T-cell (primary cell): ENCODE data around the gene SCARB1. TPM values are rescaled to one million over a fixed set of nuclear protein-coding genes. Genes with fewer than 3 reads are reported as not detected.

Source experiments
- ATAC-seq, 4 experiments: fragments of 200-7000 bp in 3 of 4; fragments of 150-1000 bp in 1 of 4; cut with Tn5 transposase; replicated peaks in 1 of 4; 1 replicate in 3 of 4; 2 replicates in 1 of 4; pipeline ENCODE4 v1.10.0; 2021; ENCODE audit warnings: moderate library complexity in 3 of 4, mild to moderate bottlenecking in 2 of 4, moderate number of reproducible peaks in 1 of 4
- CTCF ChIA-PET, 2 donors: fragments of 300-600 bp; sonication (Branson Sonifier 250); formaldehyde crosslinking; loops; one replicate each; lab custom pipeline; 2022; ENCODE audit warnings: antibody characterized with exemption in 2 of 2; lab: Charles Lee
- POLR2A ChIA-PET, 2 donors: fragments of 300-600 bp; sonication (Branson Sonifier 250); formaldehyde crosslinking; loops; one replicate each; lab custom pipeline; 2022; ENCODE audit warnings: antibody characterized with exemption in 2 of 2; lab: Charles Lee
- DNase-seq, 35 experiments: peaks; one replicate each; pipeline versions ENCODE4 v3.0.0 to v3.0.0-alpha.2; 2013 to 2023
- H3K27ac ChIP-seq: one replicate; pipeline ENCODE4 v1.5.1; 2013; ENCODE audit warnings: low read length
- H3K27me3 ChIP-seq, 2 experiments: replicated peaks in 1 of 2; 1 replicate in 1 of 2; 2 replicates in 1 of 2; pipeline versions ENCODE4 v1.6.1 to v1.7.0; 2013; ENCODE audit warnings: low read length in 1 of 2, mixed read lengths in 1 of 2; ENCODE audit not compliant: control insufficient read depth in 2 of 2, insufficient read depth in 2 of 2; ENCODE audit errors: extremely low read depth in 1 of 2
- H3K36me3 ChIP-seq, 2 donors: 1 replicate in 1 of 2; 2 replicates in 1 of 2; pipeline versions ENCODE4 v1.6.1 to v1.7.0; 2013; ENCODE audit warnings: low read length in 1 of 2; ENCODE audit not compliant: control insufficient read depth in 2 of 2, insufficient read depth in 1 of 2; ENCODE audit errors: extremely low read depth in 1 of 2
- H3K4me1 ChIP-seq, 2 experiments: 1 replicate in 1 of 2; 2 replicates in 1 of 2; pipeline versions ENCODE4 v1.6.1 to v1.7.0; 2013; ENCODE audit warnings: low read length in 2 of 2, mixed read lengths in 1 of 2; ENCODE audit not compliant: insufficient read depth in 2 of 2, control insufficient read depth in 1 of 2; ENCODE audit errors: extremely low read depth in 1 of 2
- H3K4me3 ChIP-seq, 2 donors: 1 replicate in 1 of 2; 2 replicates in 1 of 2; pipeline versions ENCODE4 v1.5.1 to v1.7.0; 2013; ENCODE audit warnings: mild to moderate bottlenecking in 2 of 2, low read length in 1 of 2, moderate library complexity in 1 of 2; ENCODE audit not compliant: control insufficient read depth in 1 of 2; ENCODE audit errors: extremely low read depth in 1 of 2
- H3K9me3 ChIP-seq: 2 replicates; pipeline ENCODE4 v1.7.0; 2013
- H3K27ac Mint-ChIP-seq, 2 donors: one replicate each; pipeline ENCODE4 v1.8.0; 2020 to 2021; ENCODE audit warnings: mild to moderate bottlenecking in 2 of 2, mixed read lengths in 2 of 2
- H3K27me3 Mint-ChIP-seq, 2 donors: one replicate each; pipeline ENCODE4 v1.8.0; 2021 to 2022; ENCODE audit warnings: mixed read lengths in 2 of 2
- H3K36me3 Mint-ChIP-seq: one replicate; pipeline ENCODE4 v1.8.0; 2021; ENCODE audit warnings: mixed read lengths
- H3K4me1 Mint-ChIP-seq, 3 donors: one replicate each; pipeline ENCODE4 v1.8.0; 2020 to 2022; ENCODE audit warnings: mixed read lengths in 3 of 3, mild to moderate bottlenecking in 1 of 3
- H3K4me3 Mint-ChIP-seq, 3 donors: one replicate each; pipeline ENCODE4 v1.8.0; 2020 to 2022; ENCODE audit warnings: mild to moderate bottlenecking in 3 of 3, mixed read lengths in 3 of 3, moderate library complexity in 3 of 3
- H3K9me3 Mint-ChIP-seq, 3 donors: one replicate each; pipeline ENCODE4 v1.8.0; 2020 to 2022; ENCODE audit warnings: mixed read lengths in 3 of 3
- WGBS: methylation state at CpG from one replicate; pipeline ENCODE4 v1.1.5; 2013; ENCODE audit warnings: missing lambda C conversion rate; ENCODE audit not compliant: insufficient coverage; 5-methylcytosine and 5-hydroxymethylcytosine counted together
- total RNA-seq, 35 experiments: library from RNA in 6 of 35; stranded (reverse) in 6 of 35; fragments of 120-200 nt in 1 of 35; gene quantifications; one replicate each; pipeline versions ENCODE4 v1.2.1 to v1.2.4 and lab custom pipeline; 2013 to 2026

The SCARB1 gene
- total RNA-seq, 5 donors from 2014 or later (not counting 1 experiment from before 2014, with no cell fraction given): 3.1 to 5.6 (median 4.5) TPM

DNA sequence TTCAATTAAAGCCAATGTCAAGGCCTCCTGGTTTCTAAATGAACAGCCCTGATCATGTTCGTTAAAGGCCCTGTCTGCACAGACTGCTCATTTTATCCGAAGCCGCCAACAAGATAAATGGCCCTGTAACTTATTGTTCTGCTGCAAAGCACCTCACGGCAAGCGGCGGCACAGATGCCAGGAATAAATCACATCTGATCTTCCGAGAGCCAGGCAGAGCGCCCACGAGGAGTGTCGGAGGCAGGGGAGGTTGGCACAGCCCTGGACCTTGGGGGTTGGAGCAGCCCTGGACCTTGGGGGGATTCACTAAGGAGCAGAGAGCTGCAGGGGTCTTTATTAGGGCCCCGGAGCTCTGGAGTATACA is 110.5 kb downstream of the SCARB1 start:
- DNase-seq (no peak), ATAC-seq (no peak)
- peaks cover 0 to 3% of the 10 kb centered on the region in 2 donors for H3K36me3 ChIP-seq
- Mint-ChIP-seq H3K4me1 (peaks cover 8 to 14% (median 12%) of the 10 kb centered on the region in 3 donors), H3K36me3 (no peaks in the 10 kb centered on the region), H3K9me3 (no peaks in the 10 kb centered on the region), H3K27me3 (peaks cover 4 to 21% of the 10 kb centered on the region in 2 donors), H3K4me3 (no peak overlapping the region), H3K27ac (no peak overlapping the region)
- H3K4me1 ChIP-seq: peaks cover 8 to 24% of the 10 kb centered on the region in 2 experiments
- peaks cover 0 to 32% of the 10 kb centered on the region in 2 experiments for H3K27me3 ChIP-seq
- WGBS: 85% methylated on average over 10 of the region's 11 CpGs
- no peak overlapping the region for H3K27ac ChIP-seq
- H3K4me3 ChIP-seq: no peak overlapping the region
- no peaks in the 10 kb centered on the region for H3K9me3 ChIP-seq
- ChIA-PET CTCF (no interaction called here), POLR2A (no interaction called here)

DNA sequence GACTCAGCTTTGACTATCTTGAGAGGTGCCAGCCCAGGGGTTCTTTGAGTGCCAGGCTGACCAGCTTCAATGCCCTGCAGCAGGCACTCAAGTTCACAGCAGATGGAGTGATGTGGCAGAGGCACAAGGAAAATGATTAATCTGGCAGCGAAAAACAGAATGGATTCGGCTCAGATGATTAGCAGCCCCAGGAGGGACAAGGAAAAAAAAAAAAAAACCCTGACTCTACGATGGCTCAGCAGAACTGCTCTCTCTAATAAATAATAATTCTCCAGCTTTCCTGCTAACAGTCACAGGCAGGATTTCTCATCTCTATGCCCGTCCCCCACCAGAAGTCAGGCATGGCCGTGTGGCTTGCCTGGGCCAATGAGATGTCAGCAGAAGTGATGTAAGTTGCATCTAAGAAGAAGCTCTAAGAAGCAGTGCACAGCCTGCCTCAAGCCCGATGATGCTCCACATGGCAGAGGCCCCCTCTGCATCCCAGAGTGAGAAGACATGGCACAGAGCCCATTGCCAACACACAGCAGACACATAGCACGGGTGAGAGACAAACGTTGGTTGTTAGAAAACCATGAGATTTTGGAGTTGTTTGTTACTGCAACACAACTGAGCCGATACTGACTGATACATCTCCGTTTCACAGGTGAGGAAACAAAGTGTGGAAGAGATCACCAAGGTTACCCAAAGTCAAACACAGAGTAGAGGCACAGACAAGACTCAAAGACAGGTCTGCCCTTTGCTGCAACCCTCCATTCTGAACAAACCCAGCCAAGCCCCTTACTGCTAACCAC is 111.0 kb downstream of the SCARB1 start:
- H3K27ac Mint-ChIP-seq: no peak overlapping the region
- no peaks in the 10 kb centered on the region for H3K36me3 Mint-ChIP-seq
- POLR2A ChIA-PET: no interaction called here
- CTCF ChIA-PET: no interaction called here
- Histone ChIP-seq H3K36me3 (no peaks in the 10 kb centered on the region), H3K4me3 (no peak overlapping the region), H3K4me1 (peaks cover 8 to 24% of the 10 kb centered on the region in 2 experiments), H3K27me3 (peaks cover 0 to 28% of the 10 kb centered on the region in 2 experiments), H3K9me3 (no peaks in the 10 kb centered on the region), H3K27ac (no peak overlapping the region)
- H3K9me3 Mint-ChIP-seq: no peaks in the 10 kb centered on the region
- WGBS: 96% methylated on average over 5 of the region's 10 CpGs
- ATAC-seq (no peak), DNase-seq (no peak)
- H3K4me3 Mint-ChIP-seq: no peak overlapping the region
- peaks cover 4 to 21% of the 10 kb centered on the region in 2 donors for H3K27me3 Mint-ChIP-seq
- H3K4me1 Mint-ChIP-seq: peaks cover 8 to 14% (median 12%) of the 10 kb centered on the region in 3 donors

DNA sequence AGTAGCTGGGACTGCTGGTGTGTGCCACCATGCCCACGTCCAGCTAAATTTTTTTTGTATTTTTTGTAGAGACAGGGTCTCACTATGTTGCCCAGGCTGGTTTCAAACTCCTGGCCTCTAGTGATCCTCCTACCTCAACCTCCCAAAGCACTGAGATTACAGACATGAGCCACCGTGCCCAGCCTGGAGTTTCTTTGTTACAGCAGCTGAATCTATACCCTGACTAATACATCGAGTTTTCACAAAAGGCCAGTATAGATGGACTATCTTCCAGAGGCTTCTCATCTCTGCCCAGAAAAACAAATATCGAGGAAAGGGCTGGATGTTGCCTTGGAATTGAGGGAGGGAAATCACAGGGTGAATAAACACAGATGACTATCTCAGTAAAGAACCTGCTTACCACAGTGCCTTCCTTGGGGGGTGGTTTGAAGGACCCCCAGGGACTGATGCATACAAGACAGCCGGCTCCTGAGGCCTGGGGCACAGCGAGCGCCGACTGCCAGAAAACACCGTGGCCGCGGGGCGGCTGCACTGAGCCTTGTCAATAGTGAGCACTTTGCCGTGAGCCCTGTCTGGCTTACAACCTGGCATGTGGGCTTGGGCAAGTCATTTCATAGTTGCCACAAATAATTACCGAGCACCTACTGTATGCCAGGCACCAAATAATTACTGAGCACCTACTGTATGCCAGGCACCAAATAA is 111.9 kb downstream of the SCARB1 start:
- ATAC-seq: no peak
- DNase-seq: no peak
- no peak overlapping the region for H3K4me3 Mint-ChIP-seq
- H3K9me3 Mint-ChIP-seq: no peaks in the 10 kb centered on the region
- Histone ChIP-seq H3K36me3 (no peaks in the 10 kb centered on the region), H3K4me3 (no peak overlapping the region), H3K27ac (no peak overlapping the region), H3K27me3 (peaks cover 0 to 29% of the 10 kb centered on the region in 2 experiments), H3K9me3 (no peaks in the 10 kb centered on the region), H3K4me1 (peaks cover 8 to 24% of the 10 kb centered on the region in 2 experiments)
- H3K4me1 Mint-ChIP-seq: peaks cover 8 to 14% (median 12%) of the 10 kb centered on the region in 3 donors
- H3K27me3 Mint-ChIP-seq: peaks cover 4 to 21% of the 10 kb centered on the region in 2 donors
- POLR2A ChIA-PET: no interaction called here
- CTCF ChIA-PET: interaction anchor here in 1 of 2 donors (0.6 kb wide), 1 partner anchor 41 kb away, joined by 5 read pairs; no protein-coding TSS in a partner anchor
- 94% methylated on average over 10 of the region's 14 CpGs for WGBS
- no peak overlapping the region for H3K27ac Mint-ChIP-seq
- no peaks in the 10 kb centered on the region for H3K36me3 Mint-ChIP-seq

DNA sequence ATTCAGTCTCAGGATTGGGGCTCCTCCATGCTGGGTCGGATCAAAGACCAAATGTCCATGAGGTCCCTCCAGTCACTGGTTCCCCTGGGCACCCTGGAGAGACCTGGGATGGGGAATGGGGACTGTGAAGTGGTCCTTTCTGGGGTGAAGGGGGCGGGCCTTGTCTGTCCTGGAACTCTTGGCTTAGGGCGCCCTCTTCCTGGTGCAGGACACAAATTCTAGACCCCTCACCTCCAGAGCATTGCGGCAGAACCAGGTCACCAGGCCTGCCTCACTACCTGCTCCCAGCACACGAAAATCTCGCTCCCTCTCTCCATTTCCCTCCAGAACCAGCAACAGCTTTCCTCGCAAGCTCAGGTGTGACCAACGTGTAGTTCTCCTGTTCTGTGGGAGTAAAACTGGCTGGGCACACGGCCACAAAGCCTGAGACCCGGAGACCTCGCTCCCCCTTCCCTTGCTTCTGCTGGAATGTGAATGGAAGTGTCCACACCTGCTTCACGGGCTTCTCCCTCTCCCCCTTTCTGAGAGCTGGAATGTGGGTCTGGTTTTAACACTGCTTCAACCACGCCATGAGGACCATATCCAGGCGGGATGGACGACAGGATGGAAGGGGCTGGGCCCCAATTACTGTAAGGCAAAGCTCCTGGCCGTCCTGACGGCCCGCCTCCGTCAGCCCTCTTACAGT is 112.7 kb downstream of the SCARB1 start:
- Mint-ChIP-seq H3K4me3 (no peak overlapping the region), H3K27ac (no peak overlapping the region), H3K9me3 (no peaks in the 10 kb centered on the region), H3K27me3 (peaks cover 4 to 27% of the 10 kb centered on the region in 2 donors), H3K36me3 (no peaks in the 10 kb centered on the region), H3K4me1 (peaks cover 15 to 18% (median 18%) of the 10 kb centered on the region in 3 donors)
- ATAC-seq (no peak), DNase-seq (peak in 3 of 35 experiments; percentile 14 to 31 (median 17))
- Histone ChIP-seq H3K27ac (no peak overlapping the region), H3K4me3 (no peak overlapping the region), H3K27me3 (peaks cover 0 to 35% of the 10 kb centered on the region in 2 experiments), H3K36me3 (no peaks in the 10 kb centered on the region), H3K4me1 (peaks cover 8 to 25% of the 10 kb centered on the region in 2 experiments), H3K9me3 (no peaks in the 10 kb centered on the region)
- ChIA-PET POLR2A (interaction anchor here in 1 of 2 donors (0.7 kb wide), 1 partner anchor 9 kb away, joined by 3 read pairs; no protein-coding TSS in a partner anchor), CTCF (interaction anchor here in 1 of 2 donors (0.6 kb wide), 1 partner anchor 40 kb away, joined by 5 read pairs; no protein-coding TSS in a partner anchor)
- 81% methylated on average over 6 of the region's 19 CpGs for WGBS

DNA sequence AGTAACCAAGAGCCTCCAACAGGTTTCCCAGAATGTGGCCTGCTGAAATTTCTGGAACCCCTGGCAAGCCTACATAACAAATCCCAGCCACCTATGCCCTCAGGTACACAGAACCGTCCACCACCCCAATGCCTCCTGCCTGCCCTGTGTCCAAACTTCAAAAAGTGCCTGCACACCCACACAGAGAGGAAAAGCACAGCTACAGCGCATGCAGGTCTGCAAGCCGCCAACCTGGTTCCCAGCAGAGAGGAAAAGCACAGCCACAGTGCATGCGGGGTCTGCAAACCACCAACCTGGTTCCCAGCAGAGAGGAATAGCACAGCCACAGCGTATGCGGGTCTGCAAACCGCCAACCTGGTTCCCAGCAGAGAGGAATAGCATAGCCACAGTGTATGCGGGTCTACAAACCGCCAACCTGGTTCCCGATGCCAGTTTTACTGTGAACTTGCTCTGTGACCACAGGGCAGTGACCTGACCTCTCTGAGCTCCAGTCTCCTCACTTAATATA is 113.5 kb downstream of the SCARB1 start:
- no peak for DNase-seq
- no peaks in the 10 kb centered on the region for H3K36me3 Mint-ChIP-seq
- POLR2A ChIA-PET: no interaction called here

DNA sequence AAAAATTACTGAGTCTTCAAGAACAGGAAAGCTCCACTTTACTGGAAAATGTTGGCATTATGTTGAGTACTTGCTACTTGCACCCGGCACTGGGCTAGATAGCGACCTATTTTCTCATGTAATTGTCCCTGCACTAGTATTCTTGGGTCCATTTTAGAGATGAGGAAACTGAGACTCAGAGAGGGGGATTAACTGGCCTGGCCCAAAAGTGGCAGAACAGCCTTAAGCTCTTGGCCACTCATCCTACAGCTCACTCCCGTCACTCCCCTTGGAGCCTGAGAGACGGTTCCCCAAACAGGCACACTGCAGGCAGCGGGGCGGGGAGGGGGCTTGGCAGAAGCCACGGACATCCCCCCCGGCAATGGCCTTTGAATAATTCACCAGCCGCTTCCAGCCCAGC is 113.9 kb downstream of the SCARB1 start:
- POLR2A ChIA-PET: no interaction called here
- Mint-ChIP-seq H3K27ac (no peak overlapping the region), H3K9me3 (no peaks in the 10 kb centered on the region), H3K36me3 (no peaks in the 10 kb centered on the region), H3K27me3 (peaks cover 4 to 27% of the 10 kb centered on the region in 2 donors), H3K4me3 (no peak overlapping the region), H3K4me1 (peaks cover 12 to 14% (median 13%) of the 10 kb centered on the region in 3 donors)
- no peak for DNase-seq
- Histone ChIP-seq H3K36me3 (no peaks in the 10 kb centered on the region), H3K9me3 (no peaks in the 10 kb centered on the region), H3K4me1 (peaks cover 0 to 17% of the 10 kb centered on the region in 2 experiments), H3K27ac (no peak overlapping the region), H3K4me3 (no peak overlapping the region), H3K27me3 (peaks cover 0 to 30% of the 10 kb centered on the region in 2 experiments)
- WGBS: 89% methylated on average over 6 of the region's 9 CpGs
- CTCF ChIA-PET: no interaction called here
- no peak for ATAC-seq

More for the DNA sequence above, 113.5 kb downstream of the SCARB1 start:
- no peaks in the 10 kb centered on the region for H3K9me3 Mint-ChIP-seq
- Histone ChIP-seq H3K27ac (no peak overlapping the region), H3K9me3 (no peaks in the 10 kb centered on the region), H3K36me3 (no peaks in the 10 kb centered on the region), H3K4me1 (peaks cover 4 to 22% of the 10 kb centered on the region in 2 experiments), H3K27me3 (peaks cover 0 to 30% of the 10 kb centered on the region in 2 experiments), H3K4me3 (no peak overlapping the region)
- no peak overlapping the region for H3K4me3 Mint-ChIP-seq
- CTCF ChIA-PET: no interaction called here
- H3K4me1 Mint-ChIP-seq: peaks cover 15 to 17% (median 16%) of the 10 kb centered on the region in 3 donors
- no peak for ATAC-seq
- WGBS: 35% methylated on average over 9 of the region's 10 CpGs
- peaks cover 4 to 29% of the 10 kb centered on the region in 2 donors for H3K27me3 Mint-ChIP-seq
- no peak overlapping the region for H3K27ac Mint-ChIP-seq
